ENCODE data around the gene CAMKK1.

The CAMKK1 gene

DNA sequence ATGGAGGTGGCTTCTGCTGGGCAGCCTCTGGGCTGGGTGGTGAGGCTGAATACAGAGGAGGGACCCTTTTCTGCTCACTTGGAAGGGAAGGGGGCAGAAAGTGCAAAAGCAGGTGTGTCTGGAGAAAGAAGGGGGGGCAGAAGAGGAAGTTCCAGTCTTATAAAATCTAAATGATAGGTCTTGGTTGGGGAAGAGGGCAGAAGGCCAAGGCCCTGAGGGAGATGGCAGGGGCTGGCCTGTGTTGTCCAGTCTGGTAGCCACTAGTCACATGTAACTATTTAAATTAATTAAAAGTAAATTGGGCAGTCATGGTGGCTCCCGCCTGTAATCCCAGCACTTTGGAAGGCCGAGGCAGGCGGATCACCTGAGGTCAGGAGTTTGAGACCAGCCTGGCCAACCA is 2.5 kb upstream of the CAMKK1 start:
- DNase-seq: no peak

- no peak for DNase-seq
These were observed 2.1 kb upstream of the CAMKK1 start for GRCh38 chr17:3894911-3895343.

DNA sequence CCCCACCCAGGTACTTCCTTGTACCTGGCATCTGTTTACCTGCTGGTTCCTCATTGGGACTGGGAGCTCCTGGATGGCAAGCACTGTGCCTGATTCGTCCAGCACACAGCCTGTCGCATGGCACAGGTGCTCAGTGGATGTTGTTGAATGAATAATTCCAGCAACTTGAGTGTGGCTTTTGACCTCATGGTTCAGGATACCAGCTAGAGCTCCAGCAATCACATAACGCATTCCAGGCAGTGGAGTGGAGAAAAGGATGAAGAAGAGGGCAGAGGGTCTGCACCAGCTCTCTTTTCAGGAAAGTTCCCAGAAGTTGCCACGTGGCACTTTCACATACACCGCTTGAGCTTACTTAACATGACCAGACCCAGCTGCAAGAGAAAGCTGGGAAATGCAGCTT is 1.3 kb upstream of the CAMKK1 start:
- no peak for DNase-seq

GRCh38 chr17:3893720-3894116 is 865 bp upstream of the CAMKK1 start:
- DNase-seq: no peak

- DNase-seq: peak; percentile 86
These were observed 506 bp downstream of the CAMKK1 start for GRCh38 chr17:3892095-3892998.

- DNase-seq: no peak
These were observed 1.2 kb downstream of the CAMKK1 start for GRCh38 chr17:3891626-3892094.

GRCh38 chr17:3890878-3891219 is 2.0 kb downstream of the CAMKK1 start:
- no peak for DNase-seq

DNA sequence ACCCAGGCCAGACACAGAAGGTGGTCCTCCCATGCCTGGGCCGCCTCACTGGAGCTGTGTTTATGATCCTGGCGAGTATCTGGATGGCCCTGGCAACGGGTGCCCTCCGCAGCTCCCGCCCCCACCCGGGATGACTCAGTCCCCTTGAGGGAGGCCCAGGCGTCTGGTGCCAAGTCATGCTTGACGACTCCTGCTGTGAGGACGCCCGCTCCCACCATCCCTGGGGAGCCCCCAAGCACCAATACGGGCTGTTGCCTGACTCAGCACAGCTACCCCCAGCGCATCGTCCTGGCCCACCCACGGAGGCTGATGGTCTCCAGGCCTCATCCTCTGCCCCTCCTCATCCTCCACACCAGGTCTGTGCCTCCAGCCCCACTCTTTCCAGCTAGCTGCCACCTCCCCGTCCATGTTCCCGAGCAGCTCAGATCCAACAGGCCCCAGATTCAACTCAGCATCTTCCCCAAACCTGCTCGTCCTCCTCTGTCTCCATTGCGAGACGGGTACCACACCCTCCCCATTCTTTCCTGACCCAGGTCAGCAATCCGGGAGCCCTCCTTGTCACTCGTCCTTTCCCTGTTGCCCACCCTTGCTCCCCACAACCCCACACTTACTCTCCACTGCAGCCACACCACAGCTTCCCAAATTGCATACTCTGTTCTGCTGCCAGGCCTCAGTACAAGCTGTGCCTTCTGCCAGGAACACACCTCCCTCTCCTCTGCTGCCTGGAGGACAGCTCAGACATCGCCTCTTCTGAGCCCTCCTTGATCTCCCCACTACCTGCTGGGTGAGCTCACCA is 2.6 kb downstream of the CAMKK1 start:
- no peak for DNase-seq

DNA sequence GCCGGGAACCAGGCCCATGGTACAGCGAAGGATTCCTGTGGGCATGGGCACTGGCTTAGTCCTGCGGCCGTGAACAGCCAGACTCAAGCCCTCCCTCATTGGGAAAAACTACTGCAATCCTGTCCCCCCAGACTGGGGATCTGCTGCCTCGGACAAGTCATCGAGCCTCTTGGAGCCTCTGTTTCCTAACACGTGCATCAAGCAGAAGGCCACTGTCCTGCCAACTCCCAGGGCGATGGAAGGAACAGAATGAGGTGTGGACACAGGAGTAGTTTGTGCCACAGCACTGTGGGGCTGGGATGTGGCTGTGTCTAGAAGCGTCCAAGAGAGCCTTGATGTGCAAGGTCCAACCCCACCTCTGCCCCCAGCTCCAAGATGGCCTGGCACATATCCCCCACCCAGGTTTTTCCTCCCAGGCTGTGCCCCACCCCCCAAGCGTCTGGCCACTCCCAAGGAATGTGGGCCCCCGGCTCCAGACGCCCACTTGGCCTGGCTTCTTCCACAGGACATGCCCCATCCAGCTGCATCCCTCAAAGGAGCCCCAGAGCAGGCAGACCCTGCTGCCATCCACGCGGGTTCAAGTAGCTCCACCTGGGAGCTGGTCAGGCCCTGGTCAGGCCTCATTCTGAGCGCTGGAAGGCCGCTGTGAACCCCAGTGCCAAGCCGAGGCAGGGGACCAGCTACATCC is 3.4 kb downstream of the CAMKK1 start:
- no peak for DNase-seq

DNA sequence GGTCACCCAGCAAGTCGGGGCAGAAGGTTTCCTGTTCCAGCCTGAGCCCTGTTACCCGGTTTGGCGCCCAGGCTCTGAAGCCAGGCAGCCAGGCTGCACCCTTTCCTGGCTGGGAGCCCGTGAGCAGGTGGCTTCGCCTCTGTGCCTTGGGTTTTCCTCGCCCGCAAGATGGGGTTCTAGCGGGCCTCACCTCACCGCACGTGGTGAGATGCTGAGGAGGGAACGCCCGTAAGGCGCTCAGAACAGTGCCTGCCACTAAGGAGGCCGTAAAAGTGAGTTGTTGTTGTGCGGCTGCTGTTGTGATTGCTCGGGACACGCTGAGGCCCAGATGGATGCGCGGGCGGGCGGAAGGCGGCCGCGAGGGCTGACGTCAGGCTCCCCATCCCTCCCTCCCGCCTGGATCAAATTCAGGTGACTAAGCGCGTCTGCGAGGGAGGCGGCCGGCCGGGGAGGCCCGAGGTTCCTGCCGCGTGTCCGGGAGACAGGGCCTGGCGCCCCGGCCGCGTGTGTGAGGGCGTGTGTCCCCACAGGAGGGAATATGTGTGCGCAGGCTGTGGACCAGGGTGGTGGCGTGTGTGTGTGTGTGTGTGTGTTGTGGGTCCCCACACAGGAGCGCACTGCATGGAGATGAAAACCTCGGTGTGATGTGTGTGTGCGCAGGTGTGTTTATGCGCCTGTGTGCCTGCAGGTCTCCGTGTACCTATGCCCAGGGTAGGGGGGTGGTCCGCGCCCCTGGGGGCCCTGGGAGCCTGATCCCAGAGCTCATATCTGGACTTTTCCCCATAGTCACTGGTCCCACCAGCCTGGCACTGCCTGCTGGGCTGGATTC is 4.3 kb downstream of the CAMKK1 start:
- no peak for DNase-seq

- peak; percentile 31 for DNase-seq
These were observed 5.0 kb downstream of the CAMKK1 start for GRCh38 chr17:3887804-3888203.

DNA sequence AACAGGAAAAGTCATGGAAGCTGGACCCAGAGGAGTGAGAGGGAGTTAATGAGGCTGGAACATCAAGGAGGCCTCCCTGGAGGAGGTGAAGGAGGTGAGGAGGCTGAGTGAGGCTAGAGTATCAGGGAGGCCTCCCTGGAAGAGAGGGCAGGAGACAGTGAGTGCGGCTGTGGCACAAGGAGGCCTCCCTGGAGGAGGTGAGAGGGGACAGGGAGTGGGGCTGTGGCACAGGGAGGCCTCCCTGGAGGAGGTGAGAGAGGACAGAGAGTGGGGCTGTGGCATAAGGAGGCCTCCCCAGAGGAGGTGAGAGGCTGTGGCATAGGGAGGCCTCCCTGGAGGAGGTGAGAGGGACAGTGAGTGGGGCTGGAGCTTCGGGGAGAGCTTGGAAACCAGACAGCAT is 5.5 kb downstream of the CAMKK1 start:
- no peak for DNase-seq

GRCh38 chr17:3886776-3887175 is 6.1 kb downstream of the CAMKK1 start:
- peak; percentile 32 for DNase-seq

DNA sequence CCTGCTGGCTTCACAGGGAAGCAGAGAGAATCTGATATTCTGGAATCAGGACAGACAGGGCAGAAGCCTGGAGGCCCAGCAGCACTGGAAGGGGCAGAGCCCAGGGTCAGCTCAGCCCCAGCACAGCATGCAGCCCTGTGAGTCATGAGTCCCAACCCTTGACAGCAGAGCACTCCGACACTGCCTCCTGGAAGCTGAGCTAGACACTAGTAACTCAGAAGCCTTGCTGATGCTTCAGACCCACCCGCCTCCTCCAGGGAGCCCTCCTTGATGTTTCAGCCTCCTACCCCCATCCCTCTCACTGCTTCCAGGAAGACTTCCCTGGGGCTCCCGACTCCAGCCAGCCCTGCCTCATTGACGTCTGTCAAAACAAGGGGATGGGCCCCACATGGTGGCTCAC is 6.9 kb downstream of the CAMKK1 start:
- DNase-seq: no peak

DNA sequence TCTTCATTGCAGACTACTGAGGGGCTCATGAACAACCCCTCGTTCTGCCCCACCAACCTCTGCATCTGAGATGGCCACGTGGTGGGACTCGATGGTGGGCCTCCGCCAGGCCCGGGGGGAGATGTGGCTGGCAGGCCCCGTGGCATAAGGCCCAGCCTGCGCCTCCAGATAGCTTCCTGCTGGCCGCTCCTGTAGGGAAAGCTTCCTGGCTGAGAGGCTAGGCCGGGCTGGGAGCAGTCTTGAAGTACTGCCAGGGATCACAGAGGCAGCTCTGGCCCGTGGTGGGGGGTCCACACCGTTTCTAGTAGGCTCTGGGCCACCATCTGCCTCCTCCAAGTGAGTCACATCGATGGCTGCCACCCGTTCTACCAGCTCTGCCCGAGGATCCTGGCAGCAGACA is 7.6 kb downstream of the CAMKK1 start:
- DNase-seq: no peak

- DNase-seq: no peak
These were observed 8.7 kb downstream of the CAMKK1 start for GRCh38 chr17:3884188-3884587.

- DNase-seq: no peak
These were observed 10.6 kb downstream of the CAMKK1 start for GRCh38 chr17:3882276-3882675.

- DNase-seq: no peak
These were observed 11.9 kb downstream of the CAMKK1 start for GRCh38 chr17:3880983-3881382.

DNA sequence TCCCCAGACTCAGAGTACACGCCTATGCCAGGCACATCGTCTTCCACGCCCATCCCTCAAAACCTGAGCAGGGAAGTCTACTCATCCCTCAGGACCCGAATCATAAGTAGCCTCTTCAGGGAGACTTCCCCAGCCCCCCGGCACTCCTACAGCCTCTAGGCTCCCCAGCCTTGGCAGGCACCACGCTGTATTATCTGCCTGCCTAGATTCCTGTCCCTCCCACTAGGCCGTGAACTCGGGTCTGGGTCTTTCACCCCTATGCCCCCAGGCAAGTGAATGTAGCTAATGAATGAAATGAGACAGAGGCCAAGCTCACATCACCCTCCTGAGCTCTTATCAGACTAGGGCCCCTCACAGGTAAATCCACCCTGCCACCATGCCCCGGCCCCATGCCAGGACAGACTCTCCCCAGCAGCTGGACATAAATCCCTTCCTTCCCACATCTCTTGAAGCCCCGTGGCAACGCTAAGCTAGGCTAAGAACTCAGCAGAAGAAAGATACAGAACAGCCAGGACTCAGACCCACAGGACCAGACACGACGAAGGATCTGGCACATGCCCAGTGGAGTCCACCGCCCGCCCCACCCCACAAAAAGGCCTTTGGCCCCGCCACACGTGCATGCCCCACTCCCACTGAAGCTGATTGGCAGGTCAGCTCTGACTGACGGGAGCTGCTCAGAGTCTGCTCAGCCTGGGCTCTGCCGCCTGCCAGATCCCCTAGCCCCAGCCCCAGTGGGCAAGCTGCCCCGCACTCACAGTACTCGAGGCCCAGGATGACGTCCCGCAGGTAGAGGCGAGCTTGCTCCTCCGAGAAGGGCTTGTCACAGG is 13.0 kb downstream of the CAMKK1 start:
- DNase-seq: no peak

GRCh38 chr17:3879186-3879585 is 13.7 kb downstream of the CAMKK1 start:
- DNase-seq: no peak

GRCh38 chr17:3877220-3877619 is 15.6 kb downstream of the CAMKK1 start:
- DNase-seq: no peak

DNA sequence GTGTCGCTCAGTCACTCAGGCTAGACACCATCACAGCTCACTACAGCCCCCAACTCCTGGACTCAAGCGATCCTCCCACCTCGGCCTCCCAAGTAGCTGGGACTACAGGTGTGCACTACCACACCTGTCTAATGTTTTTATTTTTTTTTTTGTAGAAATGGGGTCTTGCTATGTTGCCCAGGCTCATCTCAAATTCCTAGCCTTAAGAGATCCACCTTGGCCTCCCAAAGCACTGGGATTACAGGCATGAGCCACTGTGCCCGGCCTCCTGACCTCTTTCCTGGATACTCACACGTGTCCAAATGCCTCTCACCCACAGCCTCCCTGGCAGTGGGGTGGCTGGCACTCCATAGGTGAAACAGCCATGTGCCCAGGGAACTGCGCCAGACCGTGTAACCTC is 17.5 kb downstream of the CAMKK1 start:
- no peak for DNase-seq

Data from CD4-positive, alpha-beta T cell treated with Interleukin-17A for 1 hour (primary cell).